ENCODE results near the gene PCDHGA9. TPM values are rescaled to one million over a fixed set of nuclear protein-coding genes. Genes with fewer than 3 reads are reported as not detected.

Gene PCDHGA9
- total RNA-seq, 2 experiments from 2014 or later = 5.7 to 5.9 TPM

GRCh38 chr5:141409598-141410306 is 7.2 kb downstream of the PCDHGA9 start:
- H3K4me2 ChIP-seq (ENCODE audit: low read length) = no peak overlapping the region
- no peaks in the 10 kb centered on the region for H3K36me3 ChIP-seq (ENCODE audit: insufficient read depth, low read length)
- no peak overlapping the region for H3K4me3 ChIP-seq (ENCODE audit: low read depth, low read length, poor library complexity, severe bottlenecking)
- H3K9me3 ChIP-seq (ENCODE audit: low read length) = no peaks in the 10 kb centered on the region
- H4K20me1 ChIP-seq (ENCODE audit: insufficient read depth, low read length) = no peaks in the 10 kb centered on the region
- no peak overlapping the region for H2AFZ ChIP-seq (ENCODE audit: low read length)
- H3K4me1 ChIP-seq (ENCODE audit: insufficient read depth, low read length, poor library complexity, severe bottlenecking) = no peaks in the 10 kb centered on the region
- intact Hi-C loops (cut with micrococcal nuclease; ENCODE audit: unreplicated experiment) = loop anchor here (5.0 kb wide), 1 partner anchor 52 kb away; the partner anchor contains the start of genes PCDHGA4 and PCDHGB2
- no peak overlapping the region for H3K27ac ChIP-seq (ENCODE audit: low read depth, low read length, poor library complexity, severe bottlenecking)
- TF ChIP-seq EZH2phosphoT487 (IDR thresholded peaks at IDR 0.05; ENCODE audit: borderline replicate concordance, low read depth, low read length) (no peak), CTCF (conservative IDR thresholded peaks at IDR 0.05; ENCODE audit: low read length) (no peak)
- ChIA-PET POLR2A (interaction anchor here (0.6 to 0.7 kb wide), 2 partner anchors 18 to 1847 kb away, joined by 3 to 4 read pairs; no protein-coding TSS in a partner anchor), CTCF (ENCODE audit: unreplicated experiment) (interaction anchor here (0.7 kb wide), 1 partner anchor 11 kb away, joined by 3 read pairs; the partner anchor contains the start of gene PCDHGA11)
- no TSS peak for BruUV-seq (replicated peaks)
- H3K9me2 ChIP-seq (ENCODE audit: insufficient read depth, low read length) = no peaks in the 10 kb centered on the region
- DNase-seq (ENCODE audit: low spot score) = no peak
- no peaks in the 10 kb centered on the region for H3K79me2 ChIP-seq (ENCODE audit: insufficient read depth, low read depth, low read length)

DNA sequence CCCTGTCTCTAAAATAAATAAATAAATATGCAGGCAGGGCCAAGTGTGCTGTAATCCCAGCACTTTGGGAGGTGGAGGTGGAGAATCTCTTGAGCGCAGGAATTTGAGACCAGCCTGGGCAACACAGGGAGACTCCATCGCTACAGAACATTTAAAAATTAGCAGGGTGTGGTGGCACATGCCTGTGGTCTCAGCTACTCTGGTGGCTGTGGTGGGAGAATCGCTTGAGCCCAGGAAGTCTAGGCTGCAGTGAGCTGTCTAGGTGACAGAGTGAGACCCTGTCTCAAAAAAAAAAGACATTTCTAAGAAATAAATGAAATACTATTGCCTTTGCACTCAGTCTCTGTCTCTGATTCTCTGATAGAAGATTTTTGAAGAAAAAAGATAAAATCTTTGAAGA is 9.0 kb downstream of the PCDHGA9 start:
- Histone ChIP-seq H3K9me3 (ENCODE audit: low read length) (no peaks in the 10 kb centered on the region), H4K20me1 (ENCODE audit: insufficient read depth, low read length) (no peaks in the 10 kb centered on the region), H3K4me2 (ENCODE audit: low read length) (no peak overlapping the region), H3K9me2 (ENCODE audit: insufficient read depth, low read length) (no peaks in the 10 kb centered on the region), H3K4me1 (ENCODE audit: insufficient read depth, low read length, poor library complexity, severe bottlenecking) (no peaks in the 10 kb centered on the region), H3K79me2 (ENCODE audit: insufficient read depth, low read depth, low read length) (no peaks in the 10 kb centered on the region), H3K27ac (ENCODE audit: low read depth, low read length, poor library complexity, severe bottlenecking) (no peak overlapping the region), H3K36me3 (ENCODE audit: insufficient read depth, low read length) (no peaks in the 10 kb centered on the region), H2AFZ (ENCODE audit: low read length) (no peak overlapping the region), H3K4me3 (ENCODE audit: low read depth, low read length, poor library complexity, severe bottlenecking) (no peak overlapping the region)
- ChIA-PET CTCF (ENCODE audit: unreplicated experiment) (interaction anchor here (0.9 kb wide), 1 partner anchor 152 kb away, joined by 5 read pairs; no protein-coding TSS in a partner anchor), POLR2A (interaction anchor here (2.2 kb wide), 1 partner anchor 152 kb away, joined by 6 read pairs; no protein-coding TSS in a partner anchor)
- intact Hi-C loops (cut with micrococcal nuclease; ENCODE audit: unreplicated experiment) = loop anchor here (5.0 kb wide), 1 partner anchor 54 kb away; the partner anchor contains the start of genes PCDHGA4 and PCDHGB2
- TF ChIP-seq CTCF (conservative IDR thresholded peaks at IDR 0.05; ENCODE audit: low read length) (no peak), EZH2phosphoT487 (IDR thresholded peaks at IDR 0.05; ENCODE audit: borderline replicate concordance, low read depth, low read length) (no peak)
- BruUV-seq (replicated peaks) = no TSS peak
- no peak for DNase-seq (ENCODE audit: low spot score)

All from OCI-LY7 (cell line).